GM10266 (cell line): Measurements from ENCODE around the gene DES.

Experiments used
- DNase-seq: peaks from one replicate; pipeline ENCODE4 v3.0.0; 2012; ENCODE audit errors: extremely low spot score
- CTCF ChIP-seq: IDR thresholded peaks from 2 replicates; pipeline ENCODE4 v1.5.1; 2012; ENCODE audit warnings: mild to moderate bottlenecking, low read depth; ENCODE audit not compliant: control insufficient read depth, insufficient read depth; ENCODE audit errors: missing control alignments

Gene DES

GRCh38 chr2:219464286-219465032, 46.3 kb downstream of the DES start:
- DNase-seq: no peak
- TF ChIP-seq CTCF: no peak

GRCh38 chr2:219465659-219466561, 47.7 kb downstream of the DES start:
- DNase-seq: no peak

GRCh38 chr2:219466816-219467735, 48.9 kb downstream of the DES start:
- DNase-seq: no peak
- TF ChIP-seq CTCF: no peak

More at GRCh38 chr2:219465659-219466561, 47.7 kb downstream of the DES start:
- no peak for TF ChIP-seq CTCF

- DNase-seq: no peak
- TF ChIP-seq CTCF: no peak
Observed at GRCh38 chr2:219467736-219468075, 49.5 kb downstream of the DES start.

- no peak for DNase-seq
- TF ChIP-seq CTCF: no peak
Observed at GRCh38 chr2:219468410-219469185, 50.4 kb downstream of the DES start.

GRCh38 chr2:219469186-219469724, 51.1 kb downstream of the DES start:
- DNase-seq: no peak
- no peak for TF ChIP-seq CTCF
